ENCODE data around the gene B4GALT6. TPM values are rescaled to one million over a fixed set of nuclear protein-coding genes. Genes with fewer than 3 reads are reported as not detected.

The B4GALT6 gene
- polyA plus RNA-seq, 1 donor (not counting 4 experiments of a cell fraction or from before 2014, with no cell fraction given) = 7.1 TPM

GRCh38 chr18:31592506-31593157, 91.7 kb downstream of the B4GALT6 start:
- no peak overlapping the region for H3K4me3 ChIP-seq (ENCODE audit: control insufficient read depth in 2 of 3, extremely low read depth in 1 of 3, insufficient read depth in 2 of 3, low read depth in 1 of 3, low read length in 3 of 3)
- TF ChIP-seq CTCF (optimal IDR thresholded peaks at IDR 0.05 in 1 of 3, IDR thresholded peaks at IDR 0.05 in 1 of 3, conservative IDR thresholded peaks at IDR 0.05 in 1 of 3; ENCODE audit: extremely low read depth in 1 of 3, insufficient read depth in 2 of 3, low read length in 3 of 3) (no peak), EZH2 (IDR thresholded peaks at IDR 0.05; ENCODE audit: low read length) (no peak)
- FAIRE-seq = no peak
- no peak overlapping the region for H2AFZ ChIP-seq (ENCODE audit: control insufficient read depth, low read length)
- no peaks in the 10 kb centered on the region for H3K79me2 ChIP-seq (ENCODE audit: control insufficient read depth, insufficient read depth, low read length)
- dilution Hi-C loops (cut with MboI; ENCODE audit: extremely low pct_ligation_motif_present, low sequenced_read_pairs) = no loop called here
- H3K36me3 ChIP-seq (ENCODE audit: control insufficient read depth in 2 of 2, extremely low read depth in 1 of 2, insufficient read depth in 2 of 2, low read length in 2 of 2) = no peaks in the 10 kb centered on the region
- H3K9me1 ChIP-seq (ENCODE audit: control insufficient read depth, extremely low read depth, insufficient read depth, low read length) = no peaks in the 10 kb centered on the region
- no peaks in the 10 kb centered on the region for H3K9me3 ChIP-seq (ENCODE audit: control insufficient read depth, low read depth, low read length)
- H3K4me1 ChIP-seq (ENCODE audit: control insufficient read depth, extremely low read depth, insufficient read depth, low read length) = peaks cover 8% of the 10 kb centered on the region
- no peaks in the 10 kb centered on the region for H4K20me1 ChIP-seq (ENCODE audit: control insufficient read depth, extremely low read depth, insufficient read depth, low read length)
- H3K27me3 ChIP-seq (ENCODE audit: control insufficient read depth, extremely low read depth, insufficient read depth, low read length) = no peaks in the 10 kb centered on the region
- H3K9ac ChIP-seq (ENCODE audit: control insufficient read depth, extremely low read depth, insufficient read depth, low read length) = no peak overlapping the region
- no peak overlapping the region for H3K4me2 ChIP-seq (ENCODE audit: control insufficient read depth, extremely low read depth, insufficient read depth, low read depth, low read length)
- no peak for DNase-seq (ENCODE audit: low read depth, low spot score)
- no peak overlapping the region for H3K27ac ChIP-seq (ENCODE audit: control insufficient read depth, insufficient read depth, low read length)

GRCh38 chr18:31591628-31592027, 92.8 kb downstream of the B4GALT6 start, which contains the start of gene TTR:
Gene TTR, plus strand, starts transcription at chr18:31591877. Its CDS starts 26 bp downstream, at chr18:31591903.
- Histone ChIP-seq H3K4me1 (ENCODE audit: control insufficient read depth, extremely low read depth, insufficient read depth, low read length) (peaks cover 8% of the 10 kb centered on the region), H4K20me1 (ENCODE audit: control insufficient read depth, extremely low read depth, insufficient read depth, low read length) (no peaks in the 10 kb centered on the region), H3K9me3 (ENCODE audit: control insufficient read depth, low read depth, low read length) (no peaks in the 10 kb centered on the region), H3K9me1 (ENCODE audit: control insufficient read depth, extremely low read depth, insufficient read depth, low read length) (no peaks in the 10 kb centered on the region), H3K4me3 (ENCODE audit: control insufficient read depth in 2 of 3, extremely low read depth in 1 of 3, insufficient read depth in 2 of 3, low read depth in 1 of 3, low read length in 3 of 3) (no peak within 1 kb of the TSS), H2AFZ (ENCODE audit: control insufficient read depth, low read length) (no peak within 1 kb of the TSS), H3K27me3 (ENCODE audit: control insufficient read depth, extremely low read depth, insufficient read depth, low read length) (no peaks in the 10 kb centered on the region), H3K79me2 (ENCODE audit: control insufficient read depth, insufficient read depth, low read length) (no peaks in the 10 kb centered on the region), H3K9ac (ENCODE audit: control insufficient read depth, extremely low read depth, insufficient read depth, low read length) (no peak within 1 kb of the TSS), H3K4me2 (ENCODE audit: control insufficient read depth, extremely low read depth, insufficient read depth, low read depth, low read length) (peak within 1 kb of the TSS; percentile 48), H3K27ac (ENCODE audit: control insufficient read depth, insufficient read depth, low read length) (no peak within 1 kb of the TSS), H3K36me3 (ENCODE audit: control insufficient read depth in 2 of 2, extremely low read depth in 1 of 2, insufficient read depth in 2 of 2, low read length in 2 of 2) (no peaks in the 10 kb centered on the region)
- no peak for TF ChIP-seq EZH2 (IDR thresholded peaks at IDR 0.05; ENCODE audit: low read length)
- TF ChIP-seq CTCF (optimal IDR thresholded peaks at IDR 0.05 in 1 of 3, IDR thresholded peaks at IDR 0.05 in 1 of 3, conservative IDR thresholded peaks at IDR 0.05 in 1 of 3; ENCODE audit: extremely low read depth in 1 of 3, insufficient read depth in 2 of 3, low read length in 3 of 3) = no peak
- DNase-seq (ENCODE audit: low read depth, low spot score) (no peak), FAIRE-seq (no peak)
- dilution Hi-C loops (cut with MboI; ENCODE audit: extremely low pct_ligation_motif_present, low sequenced_read_pairs) = no loop called here

Data from keratinocyte (primary cell).